Measurements from ENCODE around the gene RABGAP1. TPM values are rescaled to one million over a fixed set of nuclear protein-coding genes. Genes with fewer than 3 reads are reported as not detected.

RABGAP1 gene
- total RNA-seq, 1 donor from 2014 or later = 44.7 TPM

- H3K4me3 ChIP-seq (ENCODE audit: insufficient read depth, low read depth, low read length) = no peak overlapping the region
- H3K36me3 Mint-ChIP-seq (ENCODE audit: low read depth, unreplicated experiment) = peaks cover 7% of the 10 kb centered on the region
- TF ChIP-seq CTCF (IDR thresholded peaks at IDR 0.05; ENCODE audit: insufficient read depth, low read depth, low read length) (no peak), EZH2 (IDR thresholded peaks at IDR 0.05; ENCODE audit: insufficient read depth, low read length) (no peak)
- no peak overlapping the region for H3K4me3 Mint-ChIP-seq (ENCODE audit: unreplicated experiment)
- H3K27ac ChIP-seq (ENCODE audit: low read depth, low read length) = no peak overlapping the region
- no peak overlapping the region for H2AFZ ChIP-seq (ENCODE audit: low read depth, low read length)
- no peaks in the 10 kb centered on the region for H3K4me1 ChIP-seq (ENCODE audit: insufficient read depth, low read length)
- H3K4me1 Mint-ChIP-seq (ENCODE audit: low read depth, unreplicated experiment) = peaks cover 27% of the 10 kb centered on the region
- H3K9ac ChIP-seq (ENCODE audit: low read length) = no peak overlapping the region
- no peaks in the 10 kb centered on the region for H3K79me2 ChIP-seq (ENCODE audit: insufficient read depth, low read length)
- FAIRE-seq = no peak
- H3K36me3 ChIP-seq (ENCODE audit: insufficient read depth, low read length) = peaks cover 2% of the 10 kb centered on the region
- H3K27ac Mint-ChIP-seq (ENCODE audit: unreplicated experiment) = peak overlapping the region; percentile 42
- H4K20me1 ChIP-seq (ENCODE audit: insufficient read depth, low read length) = no peaks in the 10 kb centered on the region
- H3K27me3 ChIP-seq (ENCODE audit: insufficient read depth, low read length) = no peaks in the 10 kb centered on the region
- DNase-seq (ENCODE audit: low read depth) = no peak
- H3K4me2 ChIP-seq (ENCODE audit: low read length) = no peak overlapping the region
- H3K9me3 ChIP-seq (ENCODE audit: insufficient read depth, low read depth, low read length) = no peaks in the 10 kb centered on the region
- H3K9me3 Mint-ChIP-seq (ENCODE audit: unreplicated experiment) = no peaks in the 10 kb centered on the region
- no peaks in the 10 kb centered on the region for H3K27me3 Mint-ChIP-seq (ENCODE audit: low read depth, unreplicated experiment)
Measured at GRCh38 chr9:123043081-123043939, 102.5 kb downstream of the RABGAP1 start.

- Histone ChIP-seq H3K4me2 (ENCODE audit: low read length) (no peak overlapping the region), H2AFZ (ENCODE audit: low read depth, low read length) (no peak overlapping the region), H3K36me3 (ENCODE audit: insufficient read depth, low read length) (peaks cover 2% of the 10 kb centered on the region), H3K79me2 (ENCODE audit: insufficient read depth, low read length) (no peaks in the 10 kb centered on the region), H3K27ac (ENCODE audit: low read depth, low read length) (no peak overlapping the region), H3K4me1 (ENCODE audit: insufficient read depth, low read length) (peaks cover 2% of the 10 kb centered on the region), H3K27me3 (ENCODE audit: insufficient read depth, low read length) (no peaks in the 10 kb centered on the region), H3K9me3 (ENCODE audit: insufficient read depth, low read depth, low read length) (no peaks in the 10 kb centered on the region), H3K4me3 (ENCODE audit: insufficient read depth, low read depth, low read length) (no peak overlapping the region), H3K9ac (ENCODE audit: low read length) (no peak overlapping the region), H4K20me1 (ENCODE audit: insufficient read depth, low read length) (no peaks in the 10 kb centered on the region)
- Mint-ChIP-seq H3K36me3 (ENCODE audit: low read depth, unreplicated experiment) (peaks cover 7% of the 10 kb centered on the region), H3K27ac (ENCODE audit: unreplicated experiment) (peak overlapping the region; percentile 79), H3K4me1 (ENCODE audit: low read depth, unreplicated experiment) (peaks cover 29% of the 10 kb centered on the region), H3K4me3 (ENCODE audit: unreplicated experiment) (no peak overlapping the region), H3K27me3 (ENCODE audit: low read depth, unreplicated experiment) (no peaks in the 10 kb centered on the region), H3K9me3 (ENCODE audit: unreplicated experiment) (no peaks in the 10 kb centered on the region)
- DNase-seq (ENCODE audit: low read depth) (peak; percentile 76), FAIRE-seq (no peak)
- TF ChIP-seq CTCF (IDR thresholded peaks at IDR 0.05; ENCODE audit: insufficient read depth, low read depth, low read length) (no peak), EZH2 (IDR thresholded peaks at IDR 0.05; ENCODE audit: insufficient read depth, low read length) (no peak)
Measured at GRCh38 chr9:123044586-123044985, 103.8 kb downstream of the RABGAP1 start.

Measured in astrocyte (in vitro differentiated cells and primary cell).